T-helper 9 cell (primary cell): ENCODE data around the gene ZNF436.
"Not testable (repeated sequence)": the region's sequence is repeated elsewhere in the genome, so short reads cannot be mapped to it uniquely, and the experiment has no call there.

ENCODE experiments used
- DNase-seq: peaks from one replicate; pipeline ENCODE4 v3.0.0-alpha.2; 2020

The ZNF436 gene

DNA sequence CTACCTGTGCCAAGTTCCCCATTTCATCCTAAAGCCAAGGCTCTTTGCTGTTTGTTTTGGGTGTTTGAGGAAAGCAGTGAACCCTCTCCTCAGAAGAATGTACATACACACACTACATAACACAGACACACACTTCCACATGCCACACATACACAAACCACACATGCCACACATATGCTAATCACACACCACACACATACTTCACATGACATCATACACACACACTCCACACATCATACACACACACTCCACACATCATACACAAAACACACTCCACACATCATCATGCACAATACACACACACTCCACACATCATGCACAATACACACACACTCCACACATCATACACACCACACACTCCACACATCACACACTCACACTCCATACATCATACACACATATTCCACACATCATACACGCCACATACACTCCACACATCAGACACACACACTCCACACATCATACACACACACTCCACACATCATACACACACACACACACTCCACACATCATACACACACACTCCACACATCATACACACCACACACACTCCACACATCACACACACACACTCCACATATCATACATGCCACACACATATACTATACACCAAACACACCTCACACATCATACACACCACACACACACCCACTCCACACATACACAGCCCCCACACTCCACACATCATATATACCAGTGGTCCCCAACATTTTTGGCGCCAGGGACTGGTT, 22.7 kb upstream of the ZNF436 start:
- no peak for DNase-seq

DNA sequence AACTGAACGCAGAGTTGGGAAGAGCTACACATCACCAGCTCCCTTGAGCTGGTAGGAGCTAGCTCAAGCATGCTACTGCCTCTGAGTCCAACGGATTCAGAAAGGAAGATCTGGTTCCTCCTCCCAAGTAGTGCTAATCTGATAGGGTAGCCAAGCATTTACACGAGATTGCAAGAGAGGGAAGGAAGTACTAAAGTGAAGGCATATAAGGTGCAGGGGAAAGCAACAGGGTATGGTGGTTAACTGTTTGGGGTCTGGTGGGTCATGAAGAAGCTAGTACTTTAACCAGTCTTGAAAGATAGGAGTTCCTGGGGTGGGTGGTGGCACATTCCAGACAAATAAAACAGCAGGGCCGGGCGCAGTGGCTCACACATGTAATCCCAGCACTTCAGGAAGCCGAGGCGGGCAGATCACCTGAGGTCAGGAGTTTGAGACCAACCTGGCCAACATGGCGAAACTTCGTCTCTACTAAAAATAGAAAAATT, 20.2 kb upstream of the ZNF436 start:
- no peak for DNase-seq

DNA sequence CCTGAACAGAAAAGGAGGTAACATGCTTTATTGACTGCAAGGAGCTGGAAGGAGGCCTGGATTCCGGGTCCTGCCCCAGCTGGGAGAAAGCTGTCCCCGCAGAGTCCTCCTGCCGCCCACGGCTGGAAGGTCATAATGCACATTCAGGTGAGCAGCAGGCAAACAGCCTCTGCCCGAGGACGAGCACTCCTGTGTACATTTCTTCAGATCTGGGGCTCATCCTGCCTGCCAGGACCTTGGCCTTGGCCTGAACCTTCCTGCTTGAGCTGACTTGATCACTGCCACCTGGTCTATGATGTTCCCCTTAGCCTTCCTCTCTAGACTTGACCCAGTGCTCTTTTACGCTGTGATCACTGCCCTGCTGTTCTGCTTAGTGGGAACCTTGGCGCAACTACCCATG, 17.9 kb upstream of the ZNF436 start:
- DNase-seq: no peak

DNA sequence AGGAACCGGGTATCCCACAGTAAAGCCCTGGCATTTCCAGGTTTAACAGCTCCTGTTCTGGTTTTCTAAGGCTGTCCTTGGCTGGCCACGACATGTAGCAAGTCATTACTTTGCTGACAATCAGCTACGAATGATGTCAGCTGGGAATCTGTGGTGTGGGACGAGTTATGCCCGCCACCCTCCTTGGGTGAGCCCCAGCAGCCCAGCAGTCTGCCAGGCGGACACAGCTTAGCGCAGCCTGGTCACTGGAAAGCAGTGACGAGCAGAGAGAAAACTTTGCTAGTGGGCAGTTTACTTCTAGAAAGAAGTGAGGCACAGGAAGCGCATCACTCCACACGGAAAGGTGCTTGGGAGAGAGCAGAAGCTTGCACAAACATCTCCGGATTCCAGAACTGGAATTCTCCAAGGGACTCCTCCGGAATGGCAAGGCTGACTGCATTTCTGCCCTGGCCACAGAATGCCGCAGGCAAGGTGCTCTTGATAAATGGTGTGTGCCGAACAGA, 15.5 kb upstream of the ZNF436 start:
- DNase-seq: no peak

DNA sequence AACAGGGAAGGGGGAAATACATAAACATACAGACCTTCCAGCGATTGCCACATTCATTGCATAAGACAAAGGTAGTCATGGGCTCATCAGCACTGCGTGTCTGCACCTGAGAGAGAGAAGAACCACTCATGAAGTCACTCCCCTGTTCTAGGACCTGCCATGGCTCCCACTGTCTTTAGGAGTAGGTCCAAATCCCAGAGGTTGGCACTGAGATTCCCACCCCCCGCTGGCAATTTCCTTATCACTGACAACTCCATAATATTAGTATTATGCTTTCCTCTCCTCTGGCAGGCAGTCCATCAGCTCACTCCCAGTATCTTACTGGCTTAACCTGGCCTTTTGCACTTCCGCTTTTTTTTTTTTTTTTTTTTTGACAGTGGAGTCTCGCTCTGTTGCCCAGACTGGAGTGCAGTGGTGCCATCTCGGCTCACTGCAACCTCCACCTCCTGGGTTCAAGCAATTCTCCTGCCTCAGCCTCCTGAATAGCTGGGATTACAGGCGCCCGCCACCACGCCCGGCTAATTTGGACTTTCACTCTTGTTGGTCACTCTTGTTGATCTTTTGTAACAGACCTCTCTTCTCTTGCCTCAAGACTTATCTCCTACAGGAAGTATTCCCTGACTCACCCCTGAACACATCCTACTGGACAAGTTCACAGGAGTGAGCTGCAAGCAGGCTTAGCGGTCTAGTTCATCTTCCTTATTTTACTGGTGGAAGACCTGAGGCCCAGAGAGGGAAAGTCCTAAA, 14.8 kb upstream of the ZNF436 start:
- no peak for DNase-seq

DNA sequence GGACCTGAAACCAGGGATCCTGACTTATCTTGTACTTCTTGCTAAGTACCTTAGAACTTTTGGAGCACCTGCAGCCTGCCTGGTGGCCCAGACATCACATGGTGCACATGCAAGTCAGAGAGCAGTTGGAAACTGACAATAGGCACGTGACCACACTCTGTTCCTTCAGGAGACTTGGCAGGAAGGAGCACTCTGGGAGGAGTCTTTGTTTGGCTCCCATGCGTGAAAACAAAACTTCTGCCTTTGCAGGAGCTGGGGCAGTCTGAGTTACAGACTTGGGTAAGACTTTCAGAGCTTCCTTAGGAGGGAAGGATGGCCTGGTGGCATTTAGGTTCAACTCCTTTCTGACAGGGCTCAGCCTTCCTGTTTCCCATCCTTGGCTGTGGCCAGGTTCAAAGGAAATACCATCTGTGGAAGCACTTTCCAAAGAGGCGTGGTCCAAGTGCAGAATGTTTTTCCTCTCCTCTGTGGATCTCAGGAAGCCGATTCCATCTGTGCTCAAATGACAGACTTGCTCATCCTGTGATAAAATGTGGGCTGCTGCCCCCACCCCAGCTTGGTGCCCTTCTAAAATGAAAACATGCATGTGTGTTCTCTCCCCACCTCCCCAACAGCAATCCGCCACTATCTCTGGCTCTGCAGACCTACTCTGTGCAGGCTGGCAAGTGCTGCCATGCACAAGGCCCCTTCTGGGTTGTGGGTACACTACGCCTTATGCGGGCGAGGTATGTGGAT, 14.1 kb upstream of the ZNF436 start:
- DNase-seq: no peak

DNA sequence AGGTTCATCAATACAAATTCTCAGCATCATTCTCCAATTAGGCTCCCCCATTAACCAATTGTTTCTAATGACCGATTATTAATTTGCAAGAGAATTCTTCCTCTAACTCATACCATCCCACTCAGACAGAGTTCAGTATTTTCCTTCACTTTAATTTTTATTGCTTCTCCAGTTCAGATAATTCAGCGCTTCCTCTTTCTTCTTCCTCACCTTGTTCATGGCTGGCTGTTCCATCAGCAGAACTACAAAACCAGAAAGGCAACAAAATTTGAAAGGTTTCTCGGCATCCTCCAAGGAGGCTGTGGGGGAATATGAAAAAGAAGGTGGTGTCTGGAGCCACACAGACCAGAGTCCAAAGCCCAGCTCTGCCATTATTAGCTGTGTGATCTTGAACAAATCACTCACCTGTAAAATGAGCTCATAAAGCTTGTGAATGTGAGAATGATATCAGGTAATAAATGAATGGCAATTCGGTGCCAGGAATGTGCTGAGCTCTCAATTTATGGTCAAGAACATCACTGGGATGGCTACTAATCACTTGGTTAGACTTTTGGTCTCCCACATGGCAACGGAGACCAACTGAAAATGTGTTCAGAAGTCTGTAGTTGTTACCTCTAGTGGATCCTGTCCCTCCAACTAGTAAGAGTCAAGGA, 11.7 kb upstream of the ZNF436 start:
- DNase-seq: no peak

DNA sequence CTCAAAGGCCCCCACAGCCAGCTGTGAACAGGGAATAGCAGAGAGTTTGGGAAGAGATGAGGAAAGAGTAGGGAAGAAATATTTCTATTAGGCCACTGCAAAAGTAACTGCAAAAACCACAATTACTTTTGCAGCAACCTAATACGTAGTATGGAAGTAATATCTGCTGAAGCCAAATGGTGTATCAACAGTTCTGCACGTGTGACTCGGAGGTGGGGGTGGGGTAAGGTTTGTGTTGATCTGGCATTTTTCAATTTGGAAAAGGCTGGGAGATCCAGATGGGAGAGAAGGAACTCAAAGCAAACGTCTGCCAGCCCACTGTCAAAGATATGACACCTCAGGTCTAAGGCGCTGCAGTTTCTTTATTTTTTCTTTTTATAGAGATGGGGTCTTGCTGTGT, 11.1 kb upstream of the ZNF436 start:
- no peak for DNase-seq

DNA sequence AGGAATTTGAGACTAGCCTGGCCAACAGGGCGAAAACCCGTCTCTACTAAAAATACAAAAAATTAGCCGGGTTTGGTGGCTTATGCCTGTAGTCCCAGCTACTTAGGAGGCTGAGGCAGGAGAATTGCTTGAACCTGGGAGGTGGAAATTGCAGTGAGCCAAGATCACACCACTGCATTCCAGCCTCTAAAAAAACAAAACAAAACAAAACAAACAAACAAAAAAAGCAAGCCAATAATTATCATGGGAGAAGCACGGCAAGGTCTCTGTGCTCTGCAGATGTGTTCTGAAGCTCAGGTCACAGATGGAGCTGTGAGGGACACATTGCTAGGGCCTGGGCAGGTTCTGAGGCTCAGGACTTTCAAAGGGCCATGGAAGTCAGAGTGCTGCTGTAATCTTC, 10.6 kb upstream of the ZNF436 start:
- not testable (repeated sequence) for DNase-seq

DNA sequence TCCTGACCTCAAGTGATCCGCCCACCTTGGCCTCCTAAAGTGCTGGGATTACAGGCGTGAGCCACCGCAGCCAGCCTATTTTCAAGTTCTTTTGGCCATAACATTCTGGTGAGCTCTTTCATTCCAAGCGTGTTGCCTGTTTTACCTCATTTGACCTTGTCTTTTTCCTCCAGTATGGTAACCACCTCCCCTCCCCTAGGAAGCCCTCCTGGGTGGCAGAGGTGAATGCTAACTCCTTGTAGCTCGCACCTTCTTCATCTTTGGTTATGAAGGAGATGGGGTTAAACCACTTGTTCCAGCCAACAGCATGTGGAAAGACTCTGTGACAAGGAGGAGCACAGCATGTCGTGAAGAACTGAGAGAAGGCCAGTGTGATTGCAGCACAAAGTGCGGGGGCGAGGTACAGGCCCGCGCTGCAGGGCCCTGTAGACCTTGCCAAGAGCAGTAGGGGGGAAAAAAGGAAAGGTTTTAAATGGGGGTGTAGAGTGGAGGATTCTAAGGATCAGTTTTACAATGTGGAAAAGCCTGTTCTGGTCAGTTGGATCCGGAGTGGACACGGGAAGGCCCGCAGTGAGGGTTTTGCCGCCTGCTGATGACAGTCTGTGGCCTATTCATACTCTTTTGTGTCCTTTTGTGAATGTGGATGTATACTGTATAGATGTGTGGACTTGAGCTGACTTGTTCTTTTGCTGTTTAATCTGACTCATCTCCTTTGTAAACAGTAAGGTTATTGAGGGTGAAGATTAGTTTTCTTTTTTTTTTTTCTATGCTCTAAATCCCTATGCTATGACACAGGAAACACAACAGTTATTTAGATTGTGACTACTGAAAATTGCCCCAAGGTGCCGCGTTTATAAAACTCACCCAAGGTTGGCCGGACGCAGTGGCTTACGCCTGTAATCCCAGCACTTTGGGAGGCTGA, 7.5 kb upstream of the ZNF436 start:
- no peak for DNase-seq

DNA sequence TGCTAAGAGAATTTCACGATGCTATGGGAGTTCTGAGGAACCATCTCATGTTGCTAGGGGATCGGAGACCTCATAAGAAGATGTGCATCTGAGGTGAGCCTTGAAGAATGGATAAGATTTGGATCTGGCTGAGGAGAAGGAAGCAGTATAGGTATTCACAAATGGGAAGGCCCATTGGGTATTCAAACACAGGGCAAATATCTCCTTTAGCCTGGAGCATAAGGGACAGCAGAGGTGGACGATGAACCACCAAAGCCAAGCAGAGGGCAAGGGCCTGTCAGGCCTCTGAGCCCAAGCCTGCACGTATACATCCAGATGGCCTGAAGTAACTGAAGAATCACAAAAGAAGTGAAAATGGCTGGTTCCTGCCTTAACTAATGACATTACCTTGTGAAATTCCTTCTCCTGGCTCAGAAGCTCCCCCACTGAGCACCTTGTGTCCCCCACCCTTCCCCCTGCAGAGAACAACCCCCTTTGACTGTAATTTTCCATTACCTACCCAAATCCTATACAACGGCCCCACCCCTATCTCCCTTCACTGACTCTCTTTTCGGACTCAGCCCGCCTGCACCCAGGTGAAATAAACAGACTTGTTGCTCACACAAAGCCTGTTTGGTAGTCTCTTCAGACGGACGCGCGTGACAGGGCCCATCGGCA, 4.6 kb upstream of the ZNF436 start:
- not testable (repeated sequence) for DNase-seq

DNA sequence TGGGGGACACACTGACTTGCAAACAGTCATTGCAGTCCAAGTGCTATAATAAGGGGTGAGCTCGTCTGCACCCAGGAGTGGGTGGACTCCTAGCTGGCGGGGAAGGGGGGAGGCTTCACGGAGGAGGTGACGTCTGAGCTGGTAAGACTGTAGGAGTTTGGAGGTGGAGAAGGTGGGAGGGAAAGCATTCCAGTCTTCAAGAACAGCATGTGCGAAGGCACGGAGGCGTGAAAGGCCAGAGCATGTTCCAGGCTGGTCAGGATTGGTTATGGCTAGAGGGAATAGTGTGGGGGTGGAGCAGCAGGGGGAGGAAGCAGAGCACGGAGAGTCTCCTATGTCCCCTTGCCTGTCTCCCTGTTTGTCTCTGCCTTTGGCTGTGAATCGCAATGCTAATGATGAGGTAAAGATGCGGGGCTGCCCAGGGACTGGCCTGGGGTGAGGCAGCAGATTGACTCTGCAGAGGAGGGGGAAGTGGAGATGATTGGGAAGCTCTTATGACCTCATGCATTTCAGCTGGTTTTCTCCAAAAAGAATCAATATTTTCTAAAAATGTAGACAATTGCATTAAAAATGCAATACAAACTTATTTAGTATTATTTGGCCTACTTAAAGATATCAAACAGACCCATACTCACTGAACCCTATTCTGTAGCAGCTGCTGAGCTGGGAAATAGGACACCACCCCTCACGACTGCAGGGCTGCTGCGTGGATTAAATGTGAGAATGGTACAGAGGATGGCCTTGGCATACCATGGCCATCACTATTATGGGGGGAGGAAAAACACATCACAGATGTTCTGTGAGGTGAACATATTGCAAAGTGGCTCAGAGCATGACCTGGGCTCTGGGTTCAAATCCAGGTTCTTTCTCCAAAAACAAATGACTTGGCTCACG, 2.6 kb upstream of the ZNF436 start:
- DNase-seq: no peak

DNA sequence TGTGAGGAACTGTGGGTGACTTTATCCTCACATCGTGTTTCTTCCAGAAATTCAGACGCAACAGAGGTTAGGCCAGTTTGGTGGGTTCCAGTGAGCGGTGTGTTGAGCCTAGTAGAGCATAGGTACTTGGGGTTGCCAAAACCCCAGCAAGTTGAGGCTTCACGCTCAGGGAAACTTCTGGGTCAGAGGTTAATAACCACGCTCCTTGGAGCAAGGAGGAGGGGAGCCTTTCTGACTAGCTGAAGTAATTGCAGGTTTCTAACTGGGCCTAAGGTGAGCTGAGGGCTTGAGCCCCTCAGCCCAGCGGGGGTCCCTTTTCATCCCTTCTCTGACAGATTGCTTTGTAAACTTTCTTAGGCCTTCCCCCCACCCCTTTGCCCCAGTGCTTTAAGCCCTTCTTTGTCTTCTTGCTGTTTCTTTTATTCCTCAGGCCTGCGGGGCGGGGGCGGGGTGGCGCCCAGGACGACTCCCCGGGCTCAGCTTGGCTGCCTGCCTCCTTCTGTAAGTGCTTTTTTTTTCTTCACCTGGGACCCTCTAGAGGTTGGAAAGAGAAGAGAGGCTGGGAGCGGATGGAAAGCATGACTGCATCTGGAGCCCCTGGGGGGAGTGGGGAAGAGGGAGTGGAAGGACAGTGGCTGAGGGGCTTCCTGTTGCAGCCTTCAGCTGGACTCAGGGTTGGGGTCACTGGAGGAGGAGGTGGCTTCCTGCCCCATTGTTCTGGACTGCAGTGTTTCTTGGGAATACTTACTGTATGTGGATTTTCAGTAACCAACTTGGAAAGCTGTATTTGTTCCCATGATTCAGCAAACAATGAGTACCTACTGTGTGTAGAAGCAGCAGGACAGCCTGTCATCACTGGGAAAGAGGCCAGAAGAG, 1.3 kb upstream of the ZNF436 start:
- no peak for DNase-seq

DNA sequence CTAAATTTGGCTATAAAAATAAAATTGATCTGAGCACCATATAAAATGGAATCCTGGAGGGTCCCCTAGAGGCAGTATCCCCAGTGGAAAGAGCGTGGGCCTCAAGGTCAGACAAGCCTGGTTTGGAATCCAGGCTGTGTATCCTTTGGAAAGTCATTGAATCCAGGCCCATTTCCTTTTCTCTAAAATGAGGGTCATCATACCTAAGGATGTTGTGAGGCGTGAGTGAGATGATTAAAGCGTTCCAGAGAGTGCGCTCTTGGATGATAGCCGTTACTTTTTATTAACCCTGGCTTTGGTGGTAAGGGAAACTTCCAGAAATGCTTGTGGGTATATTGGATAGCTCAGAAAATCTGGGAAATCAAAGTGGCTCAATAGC, 683 bp upstream of the ZNF436 start:
- no peak for DNase-seq

DNA sequence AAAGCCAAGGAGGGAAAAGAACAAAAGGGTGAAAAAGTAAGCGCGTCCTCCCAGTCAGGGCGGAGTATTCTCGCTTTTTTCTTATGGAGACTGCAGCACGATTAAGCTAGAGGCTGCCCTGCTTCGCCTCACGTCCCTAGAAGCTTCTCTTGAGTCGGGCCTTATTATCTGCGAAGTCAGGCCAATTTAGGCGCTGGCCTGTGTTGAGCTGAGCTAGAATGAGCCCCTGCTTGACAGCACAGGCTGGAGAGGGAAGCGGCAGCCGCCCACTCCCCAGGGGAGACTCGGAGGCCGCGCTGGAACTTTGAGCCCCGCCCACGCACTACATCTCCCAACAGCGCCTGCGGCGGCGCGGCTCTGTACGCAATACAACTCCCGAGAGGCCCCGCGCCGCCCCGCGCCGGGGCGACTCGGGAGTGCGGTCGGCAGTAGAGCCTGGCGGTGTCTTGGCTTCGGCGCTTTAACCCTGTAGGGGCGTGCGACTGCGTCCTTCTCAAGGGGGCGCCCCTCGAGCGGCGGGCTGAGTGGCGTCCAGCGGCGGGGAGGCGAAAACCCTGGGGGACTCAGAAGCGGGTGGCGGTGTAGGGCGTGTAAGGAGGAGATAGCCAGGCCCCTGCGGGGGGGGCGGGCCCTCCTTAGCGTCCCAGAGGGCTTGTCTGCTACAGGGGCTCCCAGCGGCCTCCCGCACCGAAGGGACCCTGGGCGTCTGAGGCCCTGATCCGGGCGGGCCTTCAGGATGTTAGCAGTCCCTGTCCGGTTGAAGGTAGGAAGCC, 888 bp downstream of the ZNF436 start:
- peak; percentile 79 for DNase-seq

DNA sequence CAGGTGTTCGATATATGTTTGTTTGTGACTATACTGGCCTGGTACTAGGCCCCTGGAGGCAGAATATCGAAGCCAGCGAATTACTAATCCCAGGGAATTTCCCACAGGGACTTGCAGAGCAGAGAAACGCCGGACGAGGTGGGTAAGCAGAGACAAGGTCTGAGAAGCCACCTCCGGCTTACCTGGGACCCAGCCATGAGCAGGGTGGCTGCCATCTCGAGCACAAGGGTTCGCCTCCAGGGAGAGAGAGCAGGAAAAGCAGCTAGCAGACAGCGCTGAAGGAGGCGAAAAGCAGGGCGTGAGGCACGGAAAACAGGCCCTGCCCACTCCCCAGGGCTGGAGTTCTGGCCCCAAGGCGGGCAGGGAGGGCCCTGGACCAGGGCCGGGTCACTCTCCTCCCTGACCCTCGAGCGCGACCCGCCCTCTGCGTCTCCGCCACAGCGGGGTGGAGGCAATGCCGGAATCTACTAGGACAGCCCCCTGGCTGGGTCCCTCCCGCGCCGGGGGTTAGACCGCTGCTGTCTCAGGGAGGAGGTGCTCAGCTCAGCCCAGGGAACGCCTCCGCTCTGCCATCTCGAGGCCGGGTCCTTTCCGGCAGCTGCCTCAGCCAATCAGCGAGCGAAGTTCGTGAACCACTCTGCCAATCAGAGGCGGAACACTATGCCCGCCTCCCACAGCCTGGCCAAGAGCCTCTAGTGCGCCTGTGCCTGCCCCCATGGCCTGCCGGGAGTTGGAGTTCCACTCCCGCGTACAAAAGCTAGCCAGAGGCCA, 1.7 kb downstream of the ZNF436 start:
- peak; percentile 93 for DNase-seq

DNA sequence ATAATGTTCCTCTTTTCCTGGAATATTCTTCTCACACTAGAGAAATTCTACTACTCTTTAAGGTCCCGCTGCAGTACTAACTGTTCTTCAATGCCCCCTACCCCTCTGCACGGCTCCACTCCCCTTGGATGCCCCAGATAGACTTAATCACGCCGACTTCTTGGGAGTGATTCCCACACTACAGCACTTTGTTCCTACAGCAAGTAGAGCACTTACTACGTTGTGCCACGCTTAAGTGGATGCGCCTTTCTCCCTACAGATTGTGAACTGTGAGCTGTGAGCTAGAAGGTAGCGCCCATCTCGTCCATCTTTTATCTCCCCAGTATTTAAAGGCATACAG, 2.2 kb downstream of the ZNF436 start:
- DNase-seq: no peak

DNA sequence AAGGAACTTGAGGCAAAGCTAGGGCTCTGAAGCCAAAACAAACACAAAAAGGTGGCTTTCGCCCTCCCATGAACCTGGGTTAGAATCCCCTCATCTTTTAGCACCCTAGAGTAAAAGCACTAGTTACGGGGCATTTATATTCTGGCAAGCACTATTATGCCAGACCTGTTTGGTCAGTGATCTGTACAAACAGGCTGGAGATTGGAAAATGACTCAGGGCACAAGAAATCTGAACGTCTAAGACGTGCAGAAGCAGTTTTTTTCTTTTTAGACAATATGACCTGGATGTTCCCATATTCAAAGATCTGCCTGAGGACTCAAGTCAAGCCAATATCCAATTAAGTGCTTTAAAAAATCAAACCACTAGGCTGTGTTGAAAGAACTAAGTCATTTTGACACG, 3.0 kb downstream of the ZNF436 start:
- no peak for DNase-seq
